Mesenchymal stem cell (in vitro differentiated cells and primary cell): ENCODE measurements around the gene ATG2B.

Experiments
- DNase-seq: peaks from one replicate; pipeline ENCODE4 v3.0.0-alpha.2; 2013
- H2AFZ ChIP-seq: one replicate; pipeline ENCODE4 v1.6.1; 2013; ENCODE audit warnings: low read depth, mild to moderate bottlenecking, control low read depth, inconsistent platforms, low read length, moderate library complexity
- H2AK5ac ChIP-seq: 2 replicates; pipeline ENCODE4 v1.6.1; 2013; ENCODE audit warnings: low read length, moderate library complexity, mild to moderate bottlenecking, inconsistent platforms; ENCODE audit not compliant: severe bottlenecking
- H2BK120ac ChIP-seq: one replicate; pipeline ENCODE4 v1.6.1; 2013; ENCODE audit warnings: low read depth, mild to moderate bottlenecking, inconsistent platforms, low read length, moderate library complexity
- H2BK12ac ChIP-seq, 2 experiments: one replicate each; pipeline ENCODE4 v1.6.1; 2013; ENCODE audit warnings: inconsistent platforms in 2 of 2, low read length in 2 of 2, mild to moderate bottlenecking in 2 of 2, moderate library complexity in 2 of 2, control low read depth in 1 of 2
- H2BK15ac ChIP-seq: one replicate; pipeline ENCODE4 v1.6.1; 2013; ENCODE audit warnings: mild to moderate bottlenecking, low read depth, inconsistent platforms; ENCODE audit not compliant: poor library complexity, severe bottlenecking
- H2BK5ac ChIP-seq: 2 replicates; pipeline ENCODE4 v1.6.1; 2013; ENCODE audit warnings: low read depth, mild to moderate bottlenecking, low read length, control low read depth, inconsistent platforms; ENCODE audit not compliant: poor library complexity, severe bottlenecking
- H3K14ac ChIP-seq, 2 experiments: one replicate each; pipeline ENCODE4 v1.6.1; 2013; ENCODE audit warnings: inconsistent platforms in 2 of 2, low read length in 2 of 2, control low read depth in 1 of 2, mild to moderate bottlenecking in 1 of 2, moderate library complexity in 1 of 2
- H3K18ac ChIP-seq, 2 experiments: one replicate each; pipeline ENCODE4 v1.6.1; 2013; ENCODE audit warnings: inconsistent platforms in 2 of 2, low read length in 2 of 2, control low read depth in 1 of 2, low read depth in 1 of 2, mild to moderate bottlenecking in 1 of 2
- H3K23ac ChIP-seq, 2 experiments: one replicate each; pipeline ENCODE4 v1.6.1; 2013; ENCODE audit warnings: inconsistent platforms in 2 of 2, low read length in 2 of 2, mild to moderate bottlenecking in 2 of 2, moderate library complexity in 2 of 2, control low read depth in 1 of 2
- H3K27ac ChIP-seq: 2 replicates; pipeline ENCODE4 v1.5.1; 2013; ENCODE audit warnings: mild to moderate bottlenecking, moderate library complexity, low read length, control low read depth, inconsistent platforms; ENCODE audit not compliant: poor library complexity, severe bottlenecking
- H3K27me3 ChIP-seq, 2 experiments: 2 replicates each; pipeline versions ENCODE4 v1.6.1 to v1.7.0; 2013; ENCODE audit warnings: low read length in 2 of 2, mild to moderate bottlenecking in 2 of 2, moderate library complexity in 2 of 2, control low read depth in 1 of 2, inconsistent platforms in 1 of 2; ENCODE audit not compliant: control insufficient read depth in 1 of 2, insufficient read depth in 1 of 2
- H3K36me3 ChIP-seq, 2 experiments: 2 replicates each; pipeline versions ENCODE4 v1.6.1 to v1.7.0; 2013; ENCODE audit warnings: low read length in 2 of 2, control low read depth in 1 of 2, inconsistent platforms in 1 of 2, low read depth in 1 of 2, mild to moderate bottlenecking in 1 of 2; ENCODE audit not compliant: insufficient read depth in 2 of 2, control insufficient read depth in 1 of 2
- H3K4ac ChIP-seq, 2 experiments: one replicate each; pipeline ENCODE4 v1.6.1; 2013; ENCODE audit warnings: inconsistent platforms in 2 of 2, low read length in 2 of 2, mild to moderate bottlenecking in 2 of 2, moderate library complexity in 2 of 2, control low read depth in 1 of 2, low read depth in 1 of 2
- H3K4me1 ChIP-seq: 2 replicates; pipeline ENCODE4 v1.6.1; 2013; ENCODE audit warnings: low read depth, low read length, control low read depth; ENCODE audit not compliant: control insufficient read depth, insufficient read depth
- H3K4me2 ChIP-seq: 2 replicates; pipeline ENCODE4 v1.6.1; 2013; ENCODE audit warnings: low read length, mild to moderate bottlenecking, inconsistent platforms; ENCODE audit not compliant: poor library complexity, severe bottlenecking
- H3K4me3 ChIP-seq, 2 experiments: 2 replicates each; pipeline versions ENCODE4 v1.5.1 to v1.7.0; 2013; ENCODE audit warnings: low read length in 2 of 2, mild to moderate bottlenecking in 2 of 2, control low read depth in 1 of 2, low read depth in 1 of 2; ENCODE audit not compliant: insufficient read depth in 1 of 2
- H3K79me1 ChIP-seq: replicated peaks from 2 replicates; pipeline ENCODE4 v1.6.1; 2013; ENCODE audit warnings: mild to moderate bottlenecking, control low read depth, low read length, inconsistent platforms; ENCODE audit not compliant: poor library complexity, severe bottlenecking
- H3K9ac ChIP-seq: 2 replicates; pipeline ENCODE4 v1.7.0; 2013; ENCODE audit warnings: mild to moderate bottlenecking, low read length, moderate library complexity
- H3K9me3 ChIP-seq: 2 replicates; pipeline ENCODE4 v1.7.0; 2013; ENCODE audit warnings: mild to moderate bottlenecking, low read length; ENCODE audit not compliant: control insufficient read depth
- H4K8ac ChIP-seq: one replicate; pipeline ENCODE4 v1.6.1; 2013; ENCODE audit warnings: inconsistent platforms, mild to moderate bottlenecking, low read length, moderate library complexity
- H4K91ac ChIP-seq: one replicate; pipeline ENCODE4 v1.6.1; 2013; ENCODE audit warnings: mild to moderate bottlenecking, low read length, inconsistent platforms
- WGBS: methylation state at CpG from one replicate; pipeline ENCODE4 v1.1.7; 2013; ENCODE audit warnings: mixed read lengths; 5-methylcytosine and 5-hydroxymethylcytosine counted together

ATG2B gene

DNA sequence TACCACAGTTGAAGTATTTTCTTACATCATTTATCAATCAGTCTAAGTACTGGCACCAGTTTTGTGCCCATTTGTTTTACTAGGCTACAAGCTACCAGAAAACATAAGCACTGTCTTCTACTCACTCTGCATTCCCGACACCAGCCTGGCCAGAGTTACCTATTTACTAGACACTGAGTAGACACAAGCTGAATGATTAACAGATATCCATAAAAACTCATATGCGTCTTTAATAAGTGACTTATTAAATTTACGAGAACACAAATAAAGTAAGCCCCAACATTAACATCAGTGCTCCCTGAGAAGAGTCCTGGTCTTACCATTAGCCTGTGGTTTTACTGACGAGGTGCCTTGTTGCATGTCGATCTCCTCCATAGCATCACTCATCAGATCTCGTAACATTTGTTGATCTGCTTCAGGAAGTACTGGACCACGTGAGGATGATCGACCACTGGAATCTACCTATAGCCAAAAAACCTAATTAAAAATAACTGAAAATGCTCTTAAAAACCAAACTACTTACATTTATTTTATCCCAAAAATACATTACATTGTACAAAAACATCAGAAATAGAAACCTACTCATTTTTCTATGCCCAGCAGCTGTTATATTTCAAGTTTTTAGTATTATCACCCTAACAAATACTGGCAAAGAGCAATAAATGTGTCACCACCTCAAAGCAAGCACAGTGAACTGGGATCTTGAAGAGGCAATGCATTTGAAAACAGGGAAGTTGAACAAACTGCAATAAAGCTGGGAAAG lies 53.8 kb downstream of the ATG2B start:
- H4K91ac ChIP-seq, result no peak overlapping the region
- no peak overlapping the region for H2BK15ac ChIP-seq
- peak overlapping the region; percentile 95 for H2BK5ac ChIP-seq
- H3K4ac ChIP-seq, result no peak overlapping the region
- H2BK12ac ChIP-seq, result no peak overlapping the region
- no peak for DNase-seq
- no peak overlapping the region for H2BK120ac ChIP-seq
- H3K4me3 ChIP-seq, result no peak overlapping the region
- peaks cover 10% of the 10 kb centered on the region for H3K4me1 ChIP-seq
- no peaks in the 10 kb centered on the region for H3K9me3 ChIP-seq
- WGBS, result 94% methylated on average over 8 of the region's 8 CpGs
- peaks cover 4% of the 10 kb centered on the region for H3K79me1 ChIP-seq
- no peak overlapping the region for H3K14ac ChIP-seq
- H3K23ac ChIP-seq, result no peak overlapping the region
- H3K4me2 ChIP-seq, result peak overlapping the region; percentile 52
- no peak overlapping the region for H2AFZ ChIP-seq
- H3K27ac ChIP-seq, result peak overlapping the region; percentile 97
- peaks cover 8 to 90% of the 10 kb centered on the region in 2 experiments for H3K36me3 ChIP-seq
- H4K8ac ChIP-seq, result no peak overlapping the region
- H3K18ac ChIP-seq, result no peak overlapping the region
- H3K27me3 ChIP-seq, result no peaks in the 10 kb centered on the region
- peak overlapping the region; percentile 33 for H2AK5ac ChIP-seq
- H3K9ac ChIP-seq, result no peak overlapping the region

DNA sequence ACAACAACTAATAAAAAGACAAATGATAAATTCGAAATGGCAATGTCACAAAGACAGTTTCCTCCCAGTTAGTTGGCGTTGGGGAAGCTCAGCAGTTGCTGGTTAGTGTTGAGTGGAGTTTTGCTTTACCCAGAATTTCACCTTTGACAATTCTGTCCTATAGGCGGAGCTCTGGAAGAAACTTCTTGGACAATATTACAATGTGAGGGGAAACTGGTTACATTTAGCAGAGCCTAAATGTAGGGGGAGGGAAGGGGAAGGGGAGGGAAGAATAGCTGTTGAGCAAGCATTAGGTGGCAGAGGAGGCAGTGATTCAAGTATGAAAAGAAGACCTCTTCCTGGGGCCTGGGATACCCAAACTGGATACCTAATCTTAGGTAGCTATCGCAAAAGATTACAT lies 55.7 kb downstream of the ATG2B start:
- no peak overlapping the region for H2BK12ac ChIP-seq
- H3K4me3 ChIP-seq, result no peak overlapping the region
- no peak for DNase-seq
- peak overlapping the region; percentile 95 for H2AK5ac ChIP-seq
- H2BK5ac ChIP-seq, result no peak overlapping the region
- no peak overlapping the region for H3K27ac ChIP-seq
- H2AFZ ChIP-seq, result no peak overlapping the region
- no peak overlapping the region for H3K4ac ChIP-seq
- peaks cover 12% of the 10 kb centered on the region for H3K4me1 ChIP-seq
- H3K27me3 ChIP-seq, result no peaks in the 10 kb centered on the region
- WGBS, result 91% methylated on average over 3 of the region's 4 CpGs
- H2BK120ac ChIP-seq, result no peak overlapping the region
- peaks cover 4% of the 10 kb centered on the region for H3K79me1 ChIP-seq
- no peak overlapping the region for H3K18ac ChIP-seq
- H2BK15ac ChIP-seq, result no peak overlapping the region
- no peak overlapping the region for H4K8ac ChIP-seq
- no peak overlapping the region for H3K14ac ChIP-seq
- H3K9ac ChIP-seq, result no peak overlapping the region
- no peak overlapping the region for H3K23ac ChIP-seq
- H3K4me2 ChIP-seq, result no peak overlapping the region
- H3K36me3 ChIP-seq, result peaks cover 8 to 91% of the 10 kb centered on the region in 2 experiments
- H3K9me3 ChIP-seq, result no peaks in the 10 kb centered on the region
- no peak overlapping the region for H4K91ac ChIP-seq

DNA sequence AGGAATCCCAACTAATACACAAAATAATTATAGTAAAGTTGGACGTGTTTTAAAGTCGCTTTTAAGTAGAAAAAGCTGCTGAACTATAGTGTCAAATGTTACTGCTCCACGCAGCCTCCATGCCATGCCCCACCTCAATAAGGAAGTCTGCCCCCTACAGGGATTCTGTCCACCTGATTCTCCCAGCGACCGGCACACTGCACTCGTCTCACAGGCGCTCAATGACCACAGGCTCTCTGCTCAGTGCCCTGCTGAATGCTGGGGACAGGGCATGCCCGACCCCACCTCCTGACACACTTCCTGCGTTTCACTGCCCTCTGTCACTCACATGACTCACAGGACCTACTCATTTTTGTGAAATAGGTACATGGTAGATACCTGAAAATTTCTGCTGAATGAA lies 58.2 kb downstream of the ATG2B start:
- no peak for DNase-seq
- Histone ChIP-seq H3K27me3 (no peaks in the 10 kb centered on the region), H4K91ac (no peak overlapping the region), H3K9ac (no peak overlapping the region), H3K4me3 (no peak overlapping the region), H2BK12ac (no peak overlapping the region), H3K36me3 (peaks cover 8 to 92% of the 10 kb centered on the region in 2 experiments), H3K14ac (no peak overlapping the region), H2BK5ac (no peak overlapping the region), H2BK15ac (no peak overlapping the region), H3K23ac (no peak overlapping the region), H2AK5ac (peak overlapping the region; percentile 15), H3K4me1 (peaks cover 9% of the 10 kb centered on the region), H2AFZ (no peak overlapping the region), H3K27ac (no peak overlapping the region), H4K8ac (no peak overlapping the region), H2BK120ac (no peak overlapping the region), H3K79me1 (peaks cover 4% of the 10 kb centered on the region), H3K4me2 (no peak overlapping the region), H3K4ac (no peak overlapping the region), H3K9me3 (no peaks in the 10 kb centered on the region), H3K18ac (no peak overlapping the region)
- 87% methylated on average over 7 of the region's 9 CpGs for WGBS

DNA sequence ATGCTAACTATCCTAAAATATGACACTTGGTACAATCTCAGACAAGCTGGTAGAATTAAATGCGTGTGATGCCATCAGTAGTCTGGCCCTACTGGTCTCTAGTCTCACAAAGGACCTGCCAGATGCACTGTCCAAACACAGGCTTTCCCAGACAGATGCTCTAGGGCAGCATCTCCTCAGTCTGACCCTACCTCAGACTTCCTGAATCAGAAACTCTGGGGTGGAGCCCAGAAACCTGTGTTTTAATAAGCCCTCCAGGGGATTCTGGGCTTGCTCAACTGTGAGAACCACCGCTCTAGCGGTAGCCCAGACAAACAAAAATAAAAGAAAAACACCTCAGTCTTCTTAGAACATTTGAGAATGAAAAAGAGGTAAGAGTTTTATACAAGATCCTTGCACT lies 59.2 kb downstream of the ATG2B start:
- Histone ChIP-seq H2BK15ac (no peak overlapping the region), H2BK12ac (no peak overlapping the region), H3K4me1 (peaks cover 9% of the 10 kb centered on the region), H3K9ac (no peak overlapping the region), H3K18ac (no peak overlapping the region), H3K14ac (no peak overlapping the region), H3K27me3 (no peaks in the 10 kb centered on the region), H3K9me3 (no peaks in the 10 kb centered on the region), H3K27ac (no peak overlapping the region), H2BK120ac (no peak overlapping the region), H3K23ac (no peak overlapping the region), H3K4ac (no peak overlapping the region), H3K4me2 (no peak overlapping the region), H4K91ac (no peak overlapping the region), H2AK5ac (no peak overlapping the region), H4K8ac (no peak overlapping the region), H2AFZ (no peak overlapping the region), H3K79me1 (peaks cover 4% of the 10 kb centered on the region), H3K4me3 (no peak overlapping the region), H2BK5ac (no peak overlapping the region), H3K36me3 (peaks cover 8 to 92% of the 10 kb centered on the region in 2 experiments)
- WGBS, result 100% methylated on average over 1 of the region's 3 CpGs
- no peak for DNase-seq
